NCI-H2196 treated with DMSO at 0.1 percent for 48 hours (cell line): ENCODE data around the gene TNFRSF11A.

Experiments
- DNase-seq: peaks from one replicate; lab custom pipeline; 2025; ENCODE audit not compliant: unreplicated experiment; lab: John Stamatoyannopoulos, UW

TNFRSF11A gene

DNA sequence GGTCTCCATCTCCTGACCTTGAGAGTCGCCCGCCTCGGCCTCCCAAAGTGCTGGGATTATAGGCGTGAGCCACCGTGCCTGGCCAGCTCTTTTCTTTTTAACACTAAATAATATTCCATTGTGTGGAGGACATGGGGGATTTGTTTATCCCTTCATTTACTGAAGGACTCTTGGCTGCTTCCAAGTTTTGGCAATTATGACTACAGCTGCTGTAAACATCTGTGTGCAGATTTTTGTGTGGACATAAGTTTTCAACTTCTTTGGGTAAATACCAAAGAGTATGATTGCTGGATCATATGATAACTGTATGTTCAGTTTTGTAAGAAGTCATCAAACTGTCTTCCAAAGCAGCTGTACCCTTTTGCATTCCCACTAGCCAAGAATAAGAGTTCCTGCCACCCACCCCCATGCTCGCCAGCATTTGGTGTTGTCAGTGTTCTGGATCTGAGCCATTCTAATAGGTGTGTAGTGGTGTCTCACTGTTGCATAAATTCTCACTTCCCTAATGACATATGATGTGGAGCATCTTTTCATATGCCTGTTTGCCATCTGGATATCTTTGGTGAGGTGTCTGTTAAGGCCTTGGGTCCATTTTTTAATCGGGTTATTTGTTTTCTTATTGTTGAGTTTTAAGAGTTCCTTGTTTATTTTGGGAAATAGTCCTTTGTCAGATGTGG lies 52.2 kb downstream of the TNFRSF11A start:
- DNase-seq, result no peak

DNA sequence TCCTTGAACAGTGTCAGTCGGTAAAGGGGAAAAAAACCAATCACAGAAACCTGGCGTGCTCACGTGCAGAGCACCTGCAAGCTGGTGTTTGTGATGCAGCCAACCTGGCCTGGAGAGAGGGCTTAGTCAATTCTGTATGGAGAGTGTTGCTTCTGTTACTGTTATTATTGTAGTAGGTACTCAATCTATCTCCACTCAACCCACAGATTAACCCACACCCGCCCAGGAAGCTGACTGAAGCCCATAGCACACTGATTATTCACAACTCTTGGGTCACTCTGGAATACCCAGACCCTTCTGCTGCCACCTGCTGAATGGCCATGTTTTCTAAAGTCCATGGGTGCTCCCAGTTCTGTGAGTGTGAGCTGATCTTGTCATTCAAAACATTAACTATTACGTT lies 53.9 kb downstream of the TNFRSF11A start:
- no peak for DNase-seq

DNA sequence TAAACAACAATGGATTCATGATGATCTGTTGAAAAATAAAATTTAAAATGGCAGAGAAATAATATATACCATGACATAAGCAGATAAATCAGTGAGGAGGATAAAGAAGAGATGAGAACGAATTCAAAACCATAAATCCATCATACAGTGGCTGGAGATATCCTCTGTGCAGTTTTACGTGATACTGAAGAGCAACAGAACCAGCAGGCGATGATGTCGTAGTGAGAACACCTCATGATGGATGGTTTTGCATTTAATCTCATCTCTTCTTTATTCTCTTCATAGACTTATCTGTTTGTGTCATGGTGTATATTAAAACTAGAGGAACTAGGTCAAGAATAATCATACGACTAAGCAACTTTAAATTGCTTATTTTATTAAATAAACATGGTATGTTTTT lies 56.3 kb downstream of the TNFRSF11A start:
- no peak for DNase-seq

DNA sequence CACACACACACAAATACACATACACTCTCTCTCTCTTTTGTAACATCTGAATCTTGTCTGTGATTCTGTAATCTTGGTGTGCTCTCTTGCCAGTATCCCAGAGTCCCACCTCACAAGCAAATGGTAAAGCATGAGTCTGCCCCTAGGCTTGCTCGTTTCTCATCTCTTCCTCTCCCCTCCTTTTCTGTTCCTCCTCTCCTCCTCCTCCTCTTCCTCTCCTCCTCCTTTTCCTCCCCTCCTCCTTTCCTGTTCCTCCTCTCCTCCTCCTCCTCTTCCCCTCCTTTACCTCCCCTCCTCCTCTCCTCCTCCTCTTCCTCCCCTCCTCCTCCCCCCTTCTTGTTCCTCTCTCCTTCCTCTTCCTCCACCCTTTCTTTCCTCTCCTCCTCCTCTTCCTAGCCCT lies 59.0 kb downstream of the TNFRSF11A start:
- DNase-seq, result no peak

DNA sequence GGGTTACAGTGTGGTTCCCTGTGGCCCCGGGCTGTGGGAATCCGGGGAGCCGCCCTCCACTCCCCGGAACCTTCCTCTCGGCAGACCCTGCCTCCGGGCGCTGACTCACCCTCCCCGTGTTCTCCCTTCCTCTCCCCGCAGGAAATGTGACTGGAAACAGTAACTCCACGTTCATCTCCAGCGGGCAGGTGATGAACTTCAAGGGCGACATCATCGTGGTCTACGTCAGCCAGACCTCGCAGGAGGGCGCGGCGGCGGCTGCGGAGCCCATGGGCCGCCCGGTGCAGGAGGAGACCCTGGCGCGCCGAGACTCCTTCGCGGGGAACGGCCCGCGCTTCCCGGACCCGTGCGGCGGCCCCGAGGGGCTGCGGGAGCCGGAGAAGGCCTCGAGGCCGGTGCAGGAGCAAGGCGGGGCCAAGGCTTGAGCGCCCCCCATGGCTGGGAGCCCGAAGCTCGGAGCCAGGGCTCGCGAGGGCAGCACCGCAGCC lies 59.5 kb downstream of the TNFRSF11A start:
- DNase-seq, result no peak

DNA sequence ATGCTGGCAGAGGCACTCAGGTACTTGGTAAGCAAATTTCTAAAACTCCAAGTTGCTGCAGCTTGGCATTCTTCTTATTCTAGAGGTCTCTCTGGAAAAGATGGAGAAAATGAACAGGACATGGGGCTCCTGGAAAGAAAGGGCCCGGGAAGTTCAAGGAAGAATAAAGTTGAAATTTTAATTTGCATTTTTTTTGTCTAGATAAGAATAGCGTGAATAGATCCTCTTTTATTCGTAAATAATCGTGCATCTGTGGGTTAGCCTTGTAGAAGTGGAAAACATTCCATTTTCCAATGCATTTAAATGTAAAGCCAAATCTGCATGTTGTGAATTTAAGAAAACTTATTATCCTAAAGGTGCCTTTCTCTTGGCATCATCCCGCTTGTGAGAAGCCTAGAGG lies 61.0 kb downstream of the TNFRSF11A start:
- DNase-seq, result no peak

DNA sequence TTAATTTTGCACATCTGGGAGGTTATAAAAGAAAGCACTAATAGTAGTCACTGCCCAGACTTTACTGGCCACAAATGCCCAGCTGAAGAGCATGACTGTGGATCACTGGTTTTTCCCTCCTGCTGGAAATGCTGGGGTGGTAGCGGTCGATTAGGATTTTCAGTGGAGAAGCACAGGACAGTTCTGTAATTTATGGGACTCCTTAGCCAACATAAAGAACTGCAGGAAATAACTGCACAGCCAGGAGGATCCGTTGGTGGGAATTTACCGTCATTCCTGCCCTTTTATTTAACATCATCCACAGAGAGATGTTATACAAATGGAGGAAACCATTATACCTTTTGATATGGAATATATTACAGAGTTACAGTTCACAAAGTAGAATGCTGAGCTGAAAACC lies 61.5 kb downstream of the TNFRSF11A start:
- no peak for DNase-seq

DNA sequence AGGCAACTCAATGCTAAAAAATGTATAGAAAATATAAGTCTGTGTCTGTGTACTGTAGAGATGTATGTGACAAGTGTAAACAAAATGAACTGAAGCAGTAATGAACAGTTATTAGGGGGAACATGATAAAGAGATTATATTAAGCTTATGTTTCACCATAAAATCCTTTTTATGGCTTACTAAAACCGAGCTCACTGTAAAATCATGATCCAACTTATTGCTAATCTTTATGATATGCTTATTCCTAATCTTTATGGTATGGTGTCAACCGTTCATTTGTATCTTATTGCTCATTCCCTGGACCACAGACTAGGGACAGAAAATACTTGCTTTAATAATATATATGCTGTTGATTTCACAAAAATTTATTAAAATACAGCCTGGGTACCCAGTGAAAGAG lies 62.1 kb downstream of the TNFRSF11A start:
- no peak for DNase-seq

DNA sequence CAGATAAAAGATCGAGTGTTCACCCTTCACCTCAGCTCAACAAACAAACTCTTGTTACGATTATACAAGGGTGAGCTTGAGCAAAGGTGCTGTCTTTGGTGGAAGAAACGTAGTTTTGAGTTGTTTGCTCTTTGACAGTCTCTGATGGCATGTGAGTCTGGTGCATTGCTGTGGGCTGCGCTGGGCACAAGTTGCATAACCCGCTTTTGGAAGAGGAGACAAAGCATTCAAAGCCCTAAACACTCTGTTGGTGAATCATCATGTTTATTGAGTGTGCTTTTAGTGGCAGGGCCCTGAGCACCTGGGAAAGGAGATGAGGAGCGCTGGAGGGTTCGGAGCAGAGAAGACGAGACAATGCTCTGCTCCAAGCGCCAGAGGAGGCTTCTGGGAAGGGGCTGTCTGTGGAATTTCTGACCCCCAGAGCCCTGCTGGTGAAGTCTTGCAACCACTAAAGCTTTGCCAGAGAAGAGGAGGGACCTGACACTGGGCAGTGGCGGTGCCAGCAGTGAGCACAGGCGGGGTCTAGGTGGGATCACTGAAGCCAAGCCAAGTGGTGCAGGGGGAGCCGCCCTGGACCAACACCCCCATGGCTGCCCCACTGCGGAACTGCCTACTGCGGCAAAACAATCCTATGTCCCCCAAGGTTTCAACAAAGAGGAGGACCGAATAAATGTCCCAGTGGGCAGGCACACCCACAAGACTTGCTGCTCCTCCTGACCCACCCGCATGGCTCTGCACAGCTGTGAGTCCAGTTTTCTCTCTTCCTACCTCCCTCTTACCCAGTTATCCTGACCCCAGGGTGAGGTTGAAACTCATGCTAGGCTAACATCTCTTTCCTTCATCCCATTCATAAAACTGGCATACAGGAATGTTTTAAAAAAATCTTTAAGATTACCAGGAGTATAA lies 64.0 kb downstream of the TNFRSF11A start:
- no peak for DNase-seq

DNA sequence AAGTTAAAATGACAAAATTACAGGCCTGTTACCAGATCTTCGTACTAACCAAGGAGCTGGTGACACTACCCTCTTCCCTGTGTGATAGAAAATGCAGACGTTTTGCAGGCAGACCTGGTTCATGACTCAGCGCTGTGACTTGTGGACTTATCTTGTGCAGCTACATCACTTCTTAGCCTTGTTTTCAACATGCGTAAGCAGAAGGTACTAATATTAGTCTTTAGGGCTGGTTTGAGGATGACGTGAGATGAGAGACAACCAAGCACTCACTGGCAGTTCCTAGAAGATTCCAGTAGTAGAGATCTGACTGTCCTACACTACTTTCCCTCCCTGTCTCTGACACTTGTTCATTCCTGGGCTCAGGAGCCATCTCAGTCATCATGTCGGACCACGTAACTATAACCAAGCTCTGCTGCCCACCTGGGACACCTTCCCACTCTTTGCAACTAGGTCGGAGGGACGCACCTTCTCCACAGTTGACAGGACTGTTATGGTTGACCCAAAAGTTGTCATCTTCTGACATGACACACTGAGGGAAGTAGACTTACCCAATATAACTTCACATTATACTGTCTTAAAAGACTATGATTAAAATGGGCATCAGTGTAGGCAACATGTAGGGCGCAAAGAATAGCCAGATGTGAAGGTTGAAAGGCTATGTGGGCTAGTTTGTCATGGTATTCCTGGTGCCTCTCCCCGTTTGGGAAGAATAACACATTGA lies 64.8 kb downstream of the TNFRSF11A start:
- DNase-seq, result no peak

DNA sequence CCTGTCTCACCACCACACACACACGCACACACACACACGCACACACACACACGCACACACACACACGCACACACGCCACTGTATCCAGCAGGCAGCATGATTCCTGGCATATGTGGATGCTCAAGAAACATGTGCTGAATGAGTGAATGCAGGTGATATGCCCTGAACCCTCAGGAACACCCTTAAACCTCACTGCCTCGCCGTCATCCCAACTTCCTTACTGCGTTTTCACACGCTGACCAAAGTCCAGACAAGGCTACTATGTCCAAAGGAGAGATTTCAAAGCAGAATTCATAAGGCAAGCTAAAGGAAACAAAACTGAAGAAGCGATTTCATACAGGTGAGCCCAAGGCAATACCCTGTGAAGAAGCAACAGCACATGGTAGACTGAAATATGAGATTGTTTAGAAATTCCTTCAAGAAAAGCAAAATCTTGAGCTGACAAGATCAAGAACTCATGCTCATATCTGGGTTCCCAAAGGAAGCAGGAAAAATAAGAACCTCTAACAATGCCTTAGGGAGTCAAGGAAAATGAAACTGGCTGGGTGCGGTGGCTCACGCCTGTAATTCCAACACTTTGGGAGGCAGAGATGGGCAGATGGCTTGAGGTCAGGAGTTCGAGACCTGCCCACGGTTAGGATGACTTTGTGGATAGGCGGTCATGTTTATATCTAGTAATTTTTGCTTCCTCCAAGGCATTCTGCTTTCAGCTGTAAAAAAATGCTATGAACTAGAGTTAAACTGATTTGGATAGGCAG lies 69.1 kb downstream of the TNFRSF11A start:
- no peak for DNase-seq

DNA sequence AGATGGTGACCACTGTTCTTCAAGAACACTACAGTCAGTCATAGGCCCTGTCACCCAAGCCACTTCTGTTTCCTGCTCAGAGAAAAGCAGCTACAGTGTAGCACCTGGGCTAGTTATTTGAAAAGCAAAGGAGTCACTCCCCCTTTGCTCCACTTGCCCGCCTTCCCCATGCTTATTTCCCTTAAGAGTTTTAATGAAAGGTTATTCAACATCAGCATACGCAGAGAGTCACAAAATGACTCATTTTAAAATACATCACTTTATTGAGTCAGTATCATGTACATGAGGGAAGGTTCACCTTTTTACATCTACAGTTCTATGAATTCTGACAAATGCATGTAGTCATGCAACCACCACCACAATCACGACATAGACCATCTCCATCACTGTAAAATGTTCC lies 71.3 kb downstream of the TNFRSF11A start:
- DNase-seq, result no peak

DNA sequence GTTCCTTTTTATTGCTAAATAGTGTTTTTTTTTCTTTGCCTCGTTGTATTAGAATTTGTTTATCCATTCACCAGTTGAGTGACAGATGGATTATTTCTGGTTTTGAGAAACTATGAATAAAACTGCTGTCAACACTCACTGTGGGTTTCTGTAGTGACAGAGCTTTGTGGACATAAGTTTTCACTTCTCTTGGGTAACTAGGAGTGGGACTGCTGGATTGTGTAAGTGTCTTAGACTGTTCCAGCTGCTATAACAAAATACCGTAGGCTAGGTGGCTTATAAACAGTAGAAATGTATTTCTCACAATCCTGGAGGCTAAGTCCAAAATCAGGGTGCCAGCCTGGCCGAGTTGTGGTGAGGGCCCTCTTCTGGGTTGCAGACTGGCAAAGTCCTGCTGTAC lies 71.9 kb downstream of the TNFRSF11A start:
- DNase-seq, result no peak

DNA sequence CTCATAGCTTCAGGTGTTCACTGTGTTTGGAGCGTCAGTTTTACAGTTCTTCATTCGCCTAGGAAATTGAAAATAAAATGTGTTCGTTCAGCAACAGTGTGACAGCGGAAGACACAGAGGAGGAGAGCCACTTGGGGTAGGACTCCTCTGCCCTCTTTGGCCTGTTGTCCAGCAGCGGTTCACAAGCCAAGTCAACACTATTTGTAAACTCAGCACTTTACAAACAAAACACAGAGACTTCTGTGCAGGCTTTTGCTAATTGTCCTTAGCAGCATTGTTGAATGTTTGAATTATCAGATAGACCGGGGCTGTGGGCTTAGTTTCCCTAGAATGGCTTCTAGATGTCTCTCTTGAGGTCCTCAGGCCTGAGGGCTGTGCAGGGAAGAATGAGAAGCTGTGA lies 73.2 kb downstream of the TNFRSF11A start:
- DNase-seq, result no peak

DNA sequence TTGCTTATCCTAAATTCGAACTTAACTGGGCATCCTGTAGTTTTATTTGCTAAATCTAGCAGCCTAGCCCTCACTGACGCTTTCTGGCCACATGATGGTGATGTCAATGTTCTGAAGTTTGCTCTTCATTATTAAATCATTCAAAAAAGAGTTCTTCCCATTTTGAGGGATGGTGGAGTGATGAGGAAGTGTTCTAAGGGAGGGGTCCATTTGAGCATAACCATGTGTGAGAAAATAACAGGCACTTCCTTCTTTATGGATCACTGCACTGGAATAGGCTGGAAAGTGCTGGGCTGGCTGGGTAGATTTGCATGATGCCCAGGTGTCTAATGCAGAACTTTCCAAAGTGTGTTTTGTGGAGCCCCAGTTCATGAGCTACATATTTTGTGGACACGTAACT lies 74.2 kb downstream of the TNFRSF11A start:
- no peak for DNase-seq

DNA sequence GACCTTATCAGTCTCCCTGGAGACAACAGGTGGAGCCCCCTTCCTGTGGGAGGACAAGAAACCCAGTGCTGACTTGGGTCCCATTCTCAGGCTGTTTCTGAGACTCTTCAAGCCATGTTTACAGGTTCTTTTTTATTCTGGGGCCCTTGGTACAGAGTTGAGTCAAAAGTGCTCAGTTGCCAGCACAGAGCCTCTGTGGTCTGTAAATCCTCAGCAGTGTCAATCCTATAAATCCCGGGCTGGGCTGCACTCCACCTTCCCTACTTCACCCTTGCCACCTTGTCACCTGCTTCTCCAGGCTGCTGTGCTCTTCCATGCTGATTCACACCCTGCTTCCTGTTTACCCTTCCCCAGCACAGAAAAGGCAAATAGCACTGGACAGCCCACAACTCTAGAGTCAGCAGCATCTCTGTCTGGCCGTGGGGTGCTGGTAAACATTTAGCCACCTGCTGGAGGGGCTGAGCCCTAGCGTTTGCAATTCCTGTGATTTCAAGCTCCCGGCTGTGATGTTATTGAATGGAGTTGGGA lies 74.7 kb downstream of the TNFRSF11A start:
- DNase-seq, result peak; percentile 24

DNA sequence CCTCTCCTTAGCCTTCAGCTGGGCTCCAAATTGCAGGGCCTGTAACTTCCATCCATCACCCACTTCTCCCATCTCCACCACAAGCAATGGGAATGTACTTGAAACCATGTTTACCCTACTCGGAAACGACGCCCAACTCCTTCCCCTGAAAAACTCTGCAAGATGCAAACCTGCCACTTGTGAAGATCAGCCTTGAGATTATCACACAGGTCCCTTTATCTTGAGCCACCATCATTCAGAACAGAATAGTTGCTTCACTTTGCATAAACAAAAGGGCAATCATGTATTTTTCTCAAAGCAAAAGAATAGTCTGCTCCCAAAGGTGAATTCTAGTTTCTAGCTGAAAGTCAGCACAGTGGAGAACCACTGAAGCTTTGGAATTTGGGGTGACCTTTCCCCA lies 75.8 kb downstream of the TNFRSF11A start:
- no peak for DNase-seq

DNA sequence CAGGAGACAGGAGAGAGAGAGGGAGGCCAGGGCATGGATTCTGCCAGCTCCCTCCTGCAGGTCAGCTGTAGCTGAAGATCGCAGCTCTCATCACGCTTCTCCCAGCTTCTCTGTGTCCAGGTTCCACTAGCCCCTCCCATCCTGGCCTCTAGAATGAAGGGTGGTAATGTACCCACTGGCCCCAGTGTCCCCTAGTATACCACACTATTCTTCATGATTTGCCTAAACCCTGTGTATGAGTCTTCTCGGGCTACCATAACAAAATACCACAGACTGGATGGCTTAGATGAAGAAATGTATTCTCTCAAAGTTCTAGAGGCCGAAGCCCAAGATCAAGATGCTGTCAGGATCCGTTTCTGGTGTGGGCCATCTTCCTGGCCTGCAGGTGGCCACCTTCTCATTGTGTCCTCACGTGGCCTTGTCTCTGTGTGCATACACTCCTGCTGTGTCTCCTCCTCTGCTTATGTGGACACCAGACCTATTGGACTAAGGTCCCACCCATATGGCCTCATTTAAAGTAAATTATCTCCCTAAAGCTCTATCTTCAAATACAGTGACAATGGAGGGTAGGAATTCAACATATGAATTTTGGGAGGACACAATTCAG lies 77.3 kb downstream of the TNFRSF11A start:
- DNase-seq, result no peak

DNA sequence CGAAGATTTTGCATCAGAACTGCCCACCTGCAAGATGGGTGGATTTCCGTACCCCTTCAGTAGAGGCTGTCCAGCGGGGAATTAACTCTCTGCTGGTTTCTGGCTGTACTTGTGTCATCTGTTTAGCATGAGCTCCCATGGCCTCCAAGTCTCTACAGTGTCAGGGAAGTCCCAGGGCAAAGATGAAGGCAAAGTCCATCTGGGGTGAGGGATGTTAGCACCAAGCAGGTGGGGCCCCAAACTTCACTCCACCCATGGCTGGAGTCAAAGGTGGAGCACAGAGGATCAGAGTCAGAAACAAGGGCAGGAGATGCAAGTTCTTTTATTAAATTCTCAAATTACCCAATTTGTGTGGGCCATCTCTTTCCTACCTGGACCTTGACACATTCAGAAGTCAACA lies 78.0 kb downstream of the TNFRSF11A start:
- no peak for DNase-seq

DNA sequence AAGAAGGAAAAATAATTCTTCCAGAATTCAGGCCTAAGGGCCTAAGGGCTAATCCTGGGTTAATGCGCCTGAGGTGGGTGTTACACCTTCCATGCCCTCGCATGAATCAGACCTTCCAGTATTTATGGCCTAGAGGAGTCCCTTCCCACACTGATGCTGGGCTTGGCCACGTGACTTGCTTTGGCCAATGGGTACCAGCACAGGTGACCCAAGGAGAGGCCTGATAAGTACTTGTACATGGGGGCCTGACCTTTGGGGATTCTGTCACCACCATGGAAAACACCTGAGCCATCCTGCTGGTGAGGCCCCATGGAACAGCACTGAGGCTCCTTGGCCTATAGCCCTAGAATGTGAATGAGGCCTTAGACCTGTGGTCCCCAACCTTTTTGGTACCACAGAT lies 79.8 kb downstream of the TNFRSF11A start:
- no peak for DNase-seq
